ENCODE data around the gene PLEKHA4. TPM values are rescaled to one million over a fixed set of nuclear protein-coding genes. Genes with fewer than 3 reads are reported as not detected.

The PLEKHA4 gene
- total RNA-seq, 2 donors from 2014 or later: 3.8 to 5.4 TPM

DNA sequence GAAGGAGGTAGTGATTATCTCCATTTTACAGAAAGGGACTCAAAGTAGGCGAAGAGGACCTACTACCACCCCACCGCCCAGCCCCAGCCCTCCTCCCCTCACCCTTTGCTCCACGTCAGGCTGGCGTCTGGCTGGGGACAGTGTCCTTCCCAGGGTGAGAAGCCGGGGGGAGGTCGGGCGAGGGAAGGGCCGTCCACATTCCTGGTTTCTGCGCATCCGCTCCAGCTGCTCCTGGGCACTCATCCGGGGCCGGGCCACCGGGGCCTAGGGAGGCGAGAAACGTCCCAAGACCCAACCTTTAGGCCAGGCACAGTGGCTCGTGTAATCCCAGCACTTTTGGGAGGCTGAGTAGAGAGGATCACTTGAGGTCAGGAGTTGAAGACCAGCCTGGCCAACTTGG lies 27.4 kb downstream of the PLEKHA4 start:
- no peak for ATAC-seq
- Mint-ChIP-seq H3K27ac (no peak overlapping the region), H3K4me3 (no peak overlapping the region), H3K4me1 (ENCODE audit: low read depth in 2 of 2) (peaks cover 9 to 12% of the 10 kb centered on the region in 2 donors), H3K27me3 (peaks cover 0 to 7% of the 10 kb centered on the region in 2 donors), H3K36me3 (no peaks in the 10 kb centered on the region), H3K9me3 (no peaks in the 10 kb centered on the region)
- DNase-seq (ENCODE audit: low spot score): no peak

DNA sequence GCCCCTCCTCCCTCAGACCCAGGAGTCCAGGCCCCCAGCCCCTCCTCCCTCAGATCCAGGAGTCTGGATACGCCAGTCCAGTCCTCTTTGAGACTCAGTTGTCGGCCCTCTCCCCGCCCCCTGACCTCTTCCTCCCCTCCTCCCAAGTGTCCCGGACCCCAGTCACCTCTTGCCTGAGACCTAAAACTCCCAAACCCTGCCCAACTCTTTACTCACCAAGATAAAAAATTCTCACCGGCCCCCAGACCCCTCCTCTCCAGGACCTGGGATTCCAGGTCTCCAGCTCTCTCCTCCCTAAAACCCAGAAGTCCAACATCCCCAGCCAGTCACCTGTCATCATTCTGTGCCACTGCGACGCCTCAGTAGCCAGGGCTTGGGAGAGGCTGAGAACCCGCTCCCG lies 30.7 kb downstream of the PLEKHA4 start:
- no peaks in the 10 kb centered on the region for H3K36me3 Mint-ChIP-seq
- no peaks in the 10 kb centered on the region for H3K9me3 Mint-ChIP-seq
- H3K4me3 Mint-ChIP-seq: no peak overlapping the region
- DNase-seq (ENCODE audit: low spot score) (no peak), ATAC-seq (no peak)
- peaks cover 0 to 7% of the 10 kb centered on the region in 2 donors for H3K27me3 Mint-ChIP-seq
- H3K27ac Mint-ChIP-seq: no peak overlapping the region
- peaks cover 17 to 20% of the 10 kb centered on the region in 2 donors for H3K4me1 Mint-ChIP-seq (ENCODE audit: low read depth in 2 of 2)

DNA sequence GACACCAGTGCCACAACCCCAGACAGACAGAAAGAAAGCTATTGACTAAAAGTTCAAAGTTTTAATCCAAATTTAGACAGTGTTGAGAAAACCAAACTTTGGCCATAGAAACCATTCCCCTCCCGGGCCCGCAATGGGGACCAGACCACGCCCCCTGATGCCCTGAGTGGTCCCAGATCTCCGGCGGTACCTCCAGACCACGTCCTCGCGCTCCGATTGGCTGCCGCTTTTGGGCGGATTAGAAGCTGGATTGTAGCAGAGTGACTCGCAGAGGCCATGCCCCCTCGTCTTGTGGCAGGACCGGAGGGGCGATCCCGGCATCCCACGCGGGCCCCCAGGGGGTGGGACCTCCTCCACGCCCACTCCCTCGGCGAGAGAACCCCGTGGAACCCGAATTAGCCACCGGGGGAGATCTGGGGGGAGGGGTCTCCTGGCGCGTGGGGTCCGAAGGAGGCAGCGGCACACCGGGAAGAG lies 31.3 kb downstream of the PLEKHA4 start:
- Mint-ChIP-seq H3K36me3 (no peaks in the 10 kb centered on the region), H3K4me1 (ENCODE audit: low read depth in 2 of 2) (peaks cover 15 to 20% of the 10 kb centered on the region in 2 donors), H3K27ac (peak overlapping the region in 1 of 2 donors; percentile 89), H3K9me3 (no peaks in the 10 kb centered on the region), H3K27me3 (peaks cover 0 to 7% of the 10 kb centered on the region in 2 donors), H3K4me3 (peak overlapping the region; percentile 72)
- ATAC-seq (peak; percentile 90 to 93), DNase-seq (ENCODE audit: low spot score) (peak; percentile 84)

DNA sequence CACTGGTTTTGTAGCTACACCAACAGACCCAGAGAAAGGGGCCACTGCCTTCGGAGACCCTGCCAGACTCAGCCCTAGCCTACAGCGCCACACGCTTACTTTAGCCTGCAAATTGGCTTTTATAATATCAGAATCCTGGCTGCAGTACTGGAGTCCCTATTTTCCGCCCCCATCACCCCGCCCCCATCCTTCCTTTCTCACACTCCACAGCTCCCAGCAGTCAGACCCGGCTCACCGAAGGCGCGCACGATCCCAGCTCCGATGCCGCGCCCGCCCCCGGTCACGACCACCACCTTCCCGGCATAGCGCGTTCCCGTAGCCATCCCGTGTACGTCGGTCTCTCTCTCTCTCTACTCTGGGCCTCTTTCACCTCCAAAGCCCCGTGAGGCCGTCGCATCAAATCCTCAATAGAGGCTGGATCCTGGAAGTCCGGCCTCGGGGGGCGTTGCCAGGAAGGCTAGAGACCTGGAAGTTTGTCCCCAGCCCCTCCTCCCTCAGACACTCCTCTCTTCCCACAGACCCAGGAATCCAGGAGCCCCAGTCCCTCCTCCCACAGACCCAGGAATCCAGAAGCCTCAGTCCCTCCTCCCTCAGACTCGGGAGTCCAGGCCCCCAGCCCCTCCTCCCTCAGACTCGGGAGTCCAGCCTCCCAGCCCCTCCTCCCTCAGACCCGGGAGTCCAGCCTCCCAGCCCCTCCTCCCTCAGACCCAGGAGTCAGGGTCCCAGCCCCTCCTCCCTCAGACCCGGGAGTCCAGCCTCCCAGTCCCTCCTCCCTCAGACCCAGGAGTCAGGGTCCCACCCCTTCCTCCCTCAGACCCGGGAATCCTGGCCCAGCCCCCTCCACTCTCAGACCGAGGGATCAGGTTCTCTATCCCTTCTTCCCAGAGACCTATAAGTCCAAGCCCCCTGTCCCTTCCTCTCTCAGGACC lies 32.1 kb downstream of the PLEKHA4 start, which contains the start of gene HSD17B14:
Gene HSD17B14, minus strand, starts transcription at position 403 of the 929 bp plus-strand sequence. Its CDS starts 80 bp downstream, at position 323.
- peaks cover 15 to 20% of the 10 kb centered on the region in 2 donors for H3K4me1 Mint-ChIP-seq (ENCODE audit: low read depth in 2 of 2)
- no peak for ATAC-seq
- H3K27ac Mint-ChIP-seq: peak within 1 kb of the TSS; percentile 20 to 89
- no peaks in the 10 kb centered on the region for H3K36me3 Mint-ChIP-seq
- peak within 1 kb of the TSS; percentile 72 for H3K4me3 Mint-ChIP-seq
- peaks cover 0 to 7% of the 10 kb centered on the region in 2 donors for H3K27me3 Mint-ChIP-seq
- no peak for DNase-seq (ENCODE audit: low spot score)
- no peaks in the 10 kb centered on the region for H3K9me3 Mint-ChIP-seq

DNA sequence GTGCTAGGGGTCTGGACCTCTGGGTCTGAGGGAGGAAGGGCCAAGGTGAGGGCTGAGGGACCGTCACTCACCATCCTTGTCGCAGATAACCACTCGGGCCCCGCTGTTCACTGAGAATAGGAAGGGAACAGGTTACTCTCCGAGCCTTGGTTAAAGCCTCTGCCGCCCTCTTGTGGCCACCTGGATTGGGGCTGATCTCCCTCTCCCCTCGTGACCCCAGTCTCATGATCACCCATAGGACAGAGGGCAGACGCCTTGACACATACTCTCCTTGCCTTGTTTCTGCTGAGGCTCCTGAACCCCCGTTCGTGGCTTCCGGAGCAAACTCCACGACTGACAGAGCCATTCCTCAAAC lies 32.7 kb downstream of the PLEKHA4 start:
- Mint-ChIP-seq H3K4me3 (peak overlapping the region; percentile 72), H3K36me3 (no peaks in the 10 kb centered on the region)
- ATAC-seq: peak; percentile 89 to 90

DNA sequence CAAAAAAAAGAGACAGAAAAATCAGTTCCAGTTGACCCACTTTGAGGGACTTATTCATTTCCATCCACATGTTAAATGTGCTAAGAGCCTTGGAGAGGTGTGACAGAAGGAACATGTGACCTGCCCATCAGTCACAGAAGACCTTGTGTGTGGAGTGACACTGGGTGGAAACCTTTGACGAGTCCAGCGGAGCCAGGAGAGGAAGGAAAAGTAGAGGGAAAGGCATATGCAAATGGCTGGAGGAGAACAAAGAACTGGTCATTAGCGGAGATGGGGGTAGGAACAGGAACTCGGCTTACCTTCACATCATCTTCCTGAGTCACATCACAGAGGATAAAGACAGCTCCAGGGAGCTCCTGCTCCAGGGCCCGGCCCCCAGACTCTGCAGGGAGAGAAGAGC lies 34.4 kb downstream of the PLEKHA4 start:
- peaks cover 15 to 20% of the 10 kb centered on the region in 2 donors for H3K4me1 Mint-ChIP-seq (ENCODE audit: low read depth in 2 of 2)
- H3K4me3 Mint-ChIP-seq: no peak overlapping the region
- DNase-seq (ENCODE audit: low spot score) (no peak), ATAC-seq (no peak)
- peaks cover 0 to 7% of the 10 kb centered on the region in 2 donors for H3K27me3 Mint-ChIP-seq
- H3K27ac Mint-ChIP-seq: no peak overlapping the region
- H3K36me3 Mint-ChIP-seq: no peaks in the 10 kb centered on the region
- no peaks in the 10 kb centered on the region for H3K9me3 Mint-ChIP-seq

More for the DNA sequence above, 32.7 kb downstream of the PLEKHA4 start:
- peak overlapping the region; percentile 20 to 80 for H3K27ac Mint-ChIP-seq
- H3K27me3 Mint-ChIP-seq: peaks cover 0 to 7% of the 10 kb centered on the region in 2 donors
- no peaks in the 10 kb centered on the region for H3K9me3 Mint-ChIP-seq
- DNase-seq (ENCODE audit: low spot score): peak; percentile 86
- H3K4me1 Mint-ChIP-seq (ENCODE audit: low read depth in 2 of 2): peaks cover 15 to 20% of the 10 kb centered on the region in 2 donors

DNA sequence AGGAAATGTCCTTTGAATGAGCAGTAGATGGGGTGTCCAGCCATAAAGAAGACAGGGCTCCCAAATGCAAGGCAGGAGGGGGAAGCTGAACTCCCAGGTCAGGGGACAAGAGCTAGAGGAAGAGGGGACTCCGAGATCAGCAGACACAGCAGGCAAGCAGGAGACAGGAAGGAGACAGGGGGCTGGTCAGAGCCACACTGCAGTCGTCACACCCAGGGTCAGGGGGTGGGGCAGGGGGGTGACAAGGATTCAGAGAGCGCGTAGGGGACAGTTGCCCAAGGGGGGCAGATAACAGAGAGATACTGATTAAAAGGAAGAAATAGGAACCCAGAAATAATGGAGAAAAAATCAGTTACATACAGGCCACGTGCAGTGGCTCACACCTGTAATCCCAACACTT lies 35.4 kb downstream of the PLEKHA4 start:
- no peak for DNase-seq (ENCODE audit: low spot score)
- peaks cover 0 to 7% of the 10 kb centered on the region in 2 donors for H3K27me3 Mint-ChIP-seq
- no peak overlapping the region for H3K4me3 Mint-ChIP-seq
- no peaks in the 10 kb centered on the region for H3K36me3 Mint-ChIP-seq
- peaks cover 15 to 20% of the 10 kb centered on the region in 2 donors for H3K4me1 Mint-ChIP-seq (ENCODE audit: low read depth in 2 of 2)
- H3K27ac Mint-ChIP-seq: no peak overlapping the region
- no peaks in the 10 kb centered on the region for H3K9me3 Mint-ChIP-seq
- no peak for ATAC-seq

DNA sequence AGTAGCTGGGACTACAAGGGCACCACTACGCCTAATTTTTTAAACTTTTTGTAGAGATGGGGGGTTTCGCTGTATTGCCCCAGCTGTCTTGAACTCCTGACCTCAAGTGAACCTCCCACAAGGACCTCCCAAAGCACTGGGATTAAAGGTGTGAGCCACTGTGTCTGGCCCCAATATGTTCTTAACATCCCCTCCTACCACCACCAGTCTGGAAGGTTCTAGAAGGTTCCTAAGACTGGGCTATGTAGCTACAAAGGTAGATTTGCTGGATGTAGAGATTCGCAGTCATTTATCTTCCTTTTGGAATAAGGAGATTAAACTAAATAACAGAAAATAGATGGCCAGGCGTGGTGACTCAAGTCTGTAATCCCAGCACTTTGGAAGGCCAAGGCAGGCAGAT lies 37.5 kb downstream of the PLEKHA4 start:
- H3K9me3 Mint-ChIP-seq: no peaks in the 10 kb centered on the region
- ATAC-seq (no peak), DNase-seq (ENCODE audit: low spot score) (no peak)
- H3K27ac Mint-ChIP-seq: no peak overlapping the region
- H3K36me3 Mint-ChIP-seq: no peaks in the 10 kb centered on the region
- peaks cover 5 to 10% of the 10 kb centered on the region in 2 donors for H3K4me1 Mint-ChIP-seq (ENCODE audit: low read depth in 2 of 2)
- no peaks in the 10 kb centered on the region for H3K27me3 Mint-ChIP-seq
- H3K4me3 Mint-ChIP-seq: no peak overlapping the region

DNA sequence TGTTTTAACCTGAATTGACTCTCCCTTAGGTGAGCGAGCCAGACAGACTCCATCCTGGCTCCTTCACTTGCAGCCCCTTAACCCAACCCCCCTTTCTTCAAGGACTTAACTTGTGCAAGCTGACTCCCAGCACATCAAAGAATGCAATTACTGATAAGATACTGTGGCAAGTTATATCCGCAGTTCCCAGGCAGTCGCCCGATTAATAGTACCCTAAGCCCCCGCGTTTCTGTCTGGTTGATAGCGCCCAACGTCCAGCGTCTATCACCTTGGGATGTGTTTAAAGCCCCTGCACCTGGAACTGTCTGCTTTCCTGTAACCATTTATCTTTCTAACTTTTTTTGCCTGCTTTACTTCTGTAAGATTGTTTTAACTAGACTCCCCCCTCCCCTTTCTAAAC lies 38.3 kb downstream of the PLEKHA4 start:
- no peaks in the 10 kb centered on the region for H3K27me3 Mint-ChIP-seq
- peaks cover 3 to 5% of the 10 kb centered on the region in 2 donors for H3K4me1 Mint-ChIP-seq (ENCODE audit: low read depth in 2 of 2)
- DNase-seq (ENCODE audit: low spot score): no peak
- no peak for ATAC-seq
- H3K27ac Mint-ChIP-seq: no peak overlapping the region
- H3K9me3 Mint-ChIP-seq: no peaks in the 10 kb centered on the region
- no peak overlapping the region for H3K4me3 Mint-ChIP-seq
- H3K36me3 Mint-ChIP-seq: no peaks in the 10 kb centered on the region

DNA sequence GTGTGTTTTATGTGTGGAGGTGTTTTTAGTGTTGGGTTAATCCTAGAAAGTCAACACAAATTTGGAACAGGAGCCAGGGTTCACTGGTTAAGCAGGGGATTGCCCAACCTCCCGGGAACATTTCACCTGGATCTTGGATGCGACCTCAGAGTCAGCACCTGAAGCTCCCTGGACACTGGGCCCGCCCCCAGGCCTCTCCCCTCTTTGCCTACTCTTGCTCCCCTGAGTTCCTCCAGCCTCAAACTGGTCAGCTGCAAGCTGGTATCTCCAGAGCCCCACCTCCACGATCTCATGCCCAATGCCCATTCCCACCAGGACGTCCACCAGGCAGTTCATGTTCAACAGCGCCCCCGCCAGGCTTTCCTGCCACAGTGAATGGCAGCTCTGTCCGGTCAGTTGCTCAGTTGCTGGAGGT lies 41.8 kb downstream of the PLEKHA4 start:
- Mint-ChIP-seq H3K36me3 (no peaks in the 10 kb centered on the region), H3K4me1 (ENCODE audit: low read depth in 2 of 2) (no peaks in the 10 kb centered on the region), H3K27me3 (no peaks in the 10 kb centered on the region), H3K9me3 (no peaks in the 10 kb centered on the region), H3K27ac (no peak overlapping the region), H3K4me3 (no peak overlapping the region)
- no peak for ATAC-seq
- DNase-seq (ENCODE audit: low spot score): no peak

DNA sequence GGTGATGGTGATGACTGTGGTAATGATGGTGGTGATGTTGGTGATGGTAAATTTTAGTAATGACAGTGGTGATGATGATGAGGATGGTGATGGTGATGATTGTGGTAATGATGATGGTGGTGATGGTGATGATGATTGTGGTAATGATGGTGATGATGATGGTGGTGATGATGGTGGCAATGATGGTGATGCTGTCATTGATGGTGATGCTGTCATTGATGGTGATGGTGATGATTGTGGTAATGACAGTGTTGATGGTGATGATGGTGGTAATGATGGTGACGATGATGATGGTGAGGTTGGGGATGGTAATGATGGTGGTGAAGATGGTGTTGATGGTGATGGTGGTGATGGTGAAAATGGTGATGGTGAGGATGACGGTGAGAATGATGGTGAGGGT lies 45.9 kb downstream of the PLEKHA4 start:
- Mint-ChIP-seq H3K36me3 (no peaks in the 10 kb centered on the region), H3K4me1 (ENCODE audit: low read depth in 2 of 2) (no peaks in the 10 kb centered on the region), H3K4me3 (no peak overlapping the region), H3K27ac (no peak overlapping the region), H3K9me3 (no peaks in the 10 kb centered on the region), H3K27me3 (no peaks in the 10 kb centered on the region)
- ATAC-seq: no peak
- DNase-seq (ENCODE audit: low spot score): no peak

DNA sequence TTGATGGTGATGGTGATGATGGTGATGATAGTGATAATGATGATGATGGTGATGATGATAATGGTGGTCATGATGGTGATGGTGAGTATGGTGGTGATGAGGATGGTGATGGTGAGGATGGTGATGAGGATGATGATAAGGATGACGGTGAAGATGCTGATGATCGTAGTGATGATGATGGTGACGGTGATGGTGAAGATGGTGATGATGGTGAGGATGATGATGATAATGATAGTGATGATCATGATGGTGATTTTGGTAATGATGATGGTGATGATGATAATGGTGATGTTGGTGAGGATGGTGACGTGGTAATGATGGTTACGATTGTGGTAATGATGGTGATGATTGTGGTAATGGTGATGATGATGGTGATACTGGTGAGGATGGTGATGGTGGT lies 46.8 kb downstream of the PLEKHA4 start:
- no peak for ATAC-seq
- Mint-ChIP-seq H3K36me3 (no peaks in the 10 kb centered on the region), H3K27me3 (no peaks in the 10 kb centered on the region), H3K4me3 (no peak overlapping the region), H3K9me3 (no peaks in the 10 kb centered on the region), H3K27ac (no peak overlapping the region), H3K4me1 (ENCODE audit: low read depth in 2 of 2) (no peaks in the 10 kb centered on the region)
- DNase-seq (ENCODE audit: low spot score): no peak

DNA sequence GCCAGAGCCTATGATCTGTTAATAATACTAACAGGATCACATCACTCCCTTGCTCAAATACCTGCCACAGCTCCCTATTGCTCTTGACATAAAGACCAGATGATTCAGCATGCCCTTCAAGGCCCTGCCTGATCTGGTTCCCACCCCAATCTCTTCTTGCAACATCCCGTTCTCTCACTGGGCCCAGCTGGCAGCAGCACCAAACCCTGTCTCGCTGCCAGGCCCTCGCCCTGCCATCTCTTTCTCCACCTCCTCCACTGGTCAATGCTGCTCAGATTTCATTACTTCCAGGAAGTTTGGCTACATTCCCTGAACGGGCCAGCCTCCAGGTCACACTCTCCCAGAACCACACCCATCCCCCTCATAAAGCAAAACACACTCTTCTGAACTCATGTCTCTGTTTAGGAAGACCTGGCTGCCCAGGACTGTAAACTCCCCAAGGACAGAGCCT lies 49.0 kb downstream of the PLEKHA4 start:
- Mint-ChIP-seq H3K9me3 (no peaks in the 10 kb centered on the region), H3K36me3 (no peaks in the 10 kb centered on the region), H3K4me1 (ENCODE audit: low read depth in 2 of 2) (peaks cover 0 to 6% of the 10 kb centered on the region in 2 donors), H3K27ac (no peak overlapping the region), H3K4me3 (no peak overlapping the region), H3K27me3 (no peaks in the 10 kb centered on the region)
- DNase-seq (ENCODE audit: low spot score): no peak
- no peak for ATAC-seq

DNA sequence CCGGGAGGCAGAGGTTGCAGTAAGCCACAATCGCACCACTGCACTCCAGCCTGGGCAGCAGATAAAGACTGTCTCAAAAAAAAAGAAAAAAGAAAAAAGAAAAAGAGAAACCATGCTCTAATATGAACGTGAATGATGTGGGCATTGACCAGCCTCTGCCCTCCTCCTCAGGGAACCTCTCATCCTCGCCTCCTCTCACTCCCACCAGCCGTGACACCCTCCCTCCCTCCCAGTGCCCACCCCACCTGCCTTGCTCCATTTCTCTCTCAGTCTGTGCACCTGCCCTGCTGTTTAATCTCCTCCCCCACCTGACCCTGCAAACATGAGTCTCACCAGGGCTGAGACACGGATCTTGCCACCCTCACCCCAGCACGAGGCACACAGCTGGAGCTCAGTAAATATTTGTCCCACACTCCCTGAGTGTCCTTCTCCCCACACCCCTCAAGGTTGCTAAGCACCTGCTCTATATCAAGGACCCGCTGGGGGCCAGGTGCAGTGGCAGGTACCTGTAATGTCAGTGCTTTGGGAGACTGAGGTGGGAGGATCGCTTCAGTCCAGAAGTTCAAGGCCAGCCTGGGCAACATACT lies 50.1 kb downstream of the PLEKHA4 start:
- DNase-seq (ENCODE audit: low spot score) (no peak), ATAC-seq (peak in 1 of 2 donors; percentile 44)
- Mint-ChIP-seq H3K27me3 (no peaks in the 10 kb centered on the region), H3K9me3 (no peaks in the 10 kb centered on the region), H3K4me3 (no peak overlapping the region), H3K4me1 (ENCODE audit: low read depth in 2 of 2) (peaks cover 0 to 6% of the 10 kb centered on the region in 2 donors), H3K36me3 (no peaks in the 10 kb centered on the region), H3K27ac (no peak overlapping the region)

All from natural killer cell treated with Interleukin-12 subunit alpha and Interleukin-12 subunit beta and Interleukin-15 and Interleukin-18, amount 100 ng/mL, for 72 hours (primary cell).